K562 (cell line): ENCODE results near the gene C3. TPM values are rescaled to one million over a fixed set of nuclear protein-coding genes. Genes with fewer than 3 reads are reported as not detected.

Experiments used
- AFF4 ChIP-seq: sonication (generic); formaldehyde crosslinking; IDR thresholded peaks from 2 replicates; pipeline ENCODE4 v1.8.0; 2023; ENCODE audit warnings: mild to moderate bottlenecking, missing genetic modification reagents
- CEBPG ChIP-seq, 3 experiments: fragments of 200-800 bp in 1 of 3; sonication (Bioruptor generic) in 1 of 3; sonication (generic) in 1 of 3; formaldehyde crosslinking in 1 of 3; IDR thresholded peaks in 2 of 3; conservative IDR thresholded peaks in 1 of 3; 2 replicates each; pipeline versions ENCODE4 v1.6.1 to v1.8.0; 2016 to 2022; ENCODE audit warnings: missing compliant biosample characterization in 2 of 3, missing genetic modification characterization in 2 of 3, mild to moderate bottlenecking in 1 of 3, missing genetic modification reagents in 1 of 3
- CTCFL ChIP-seq: IDR thresholded peaks from 2 replicates; pipeline ENCODE4 v1.6.1; 2011; ENCODE audit warnings: borderline replicate concordance, low read depth, mild to moderate bottlenecking, moderate library complexity, low read length; ENCODE audit not compliant: insufficient read depth, poor library complexity, severe bottlenecking
- DACH1 ChIP-seq: fragments of 450-650 bp; IDR thresholded peaks from 2 replicates; pipeline ENCODE4 v1.6.1; 2018; ENCODE audit not compliant: partially characterized antibody
- EGR1 ChIP-seq: fragments of 450-650 bp; conservative IDR thresholded peaks from 2 replicates; pipeline ENCODE4 v1.6.1; 2017; ENCODE audit warnings: mild to moderate bottlenecking
- ELF4 ChIP-seq: fragments of 450-650 bp; formaldehyde crosslinking; IDR thresholded peaks from 2 replicates; pipeline ENCODE4 v1.4.0; 2022; ENCODE audit warnings: missing genetic modification characterization
- FIP1L1 ChIP-seq: fragments of 200-400 bp; formaldehyde crosslinking; IDR thresholded peaks from 2 replicates; pipeline ENCODE4 v1.6.1; 2018; ENCODE audit warnings: mild to moderate bottlenecking, low read depth, low read length; ENCODE audit not compliant: poor library complexity, severe bottlenecking
- FOXJ2 ChIP-seq: fragments of 200-800 bp; sonication (Bioruptor generic); IDR thresholded peaks from 2 replicates; pipeline ENCODE4 v1.6.1; 2016; ENCODE audit warnings: missing genetic modification characterization, missing compliant biosample characterization
- GABPB2 ChIP-seq: fragments of 250-450 bp; sonication (Bioruptor Pico); conservative IDR thresholded peaks from 2 replicates; pipeline ENCODE4 v1.5.1; 2021; ENCODE audit warnings: mild to moderate bottlenecking
- HMBOX1 ChIP-seq: sonication (generic); IDR thresholded peaks from 2 replicates; pipeline ENCODE4 v1.6.1; 2016
- MNT ChIP-seq, 2 experiments: fragments of 450-650 bp; conservative IDR thresholded peaks; 2 replicates each; pipeline ENCODE4 v1.6.1; 2017; ENCODE audit warnings: mild to moderate bottlenecking in 2 of 2, moderate library complexity in 2 of 2
- NCOA2 ChIP-seq, 2 experiments: fragments of 450-650 bp; IDR thresholded peaks; 2 replicates each; pipeline ENCODE4 v1.6.1; 2018; ENCODE audit warnings: mild to moderate bottlenecking in 2 of 2, moderate library complexity in 1 of 2; ENCODE audit not compliant: partially characterized antibody in 2 of 2
- NRF1 ChIP-seq, 2 experiments: fragments of 450-650 bp; IDR thresholded peaks in 1 of 2; conservative IDR thresholded peaks in 1 of 2; 2 replicates each; pipeline ENCODE4 v1.6.1; 2014; ENCODE audit warnings: mild to moderate bottlenecking in 2 of 2
- RNF2 ChIP-seq: sonication (generic); IDR thresholded peaks from 2 replicates; pipeline ENCODE4 v1.6.1; 2016
- SIN3B ChIP-seq: fragments of 450-650 bp; IDR thresholded peaks from 2 replicates; pipeline ENCODE4 v1.6.1; 2017; ENCODE audit warnings: low read depth, mild to moderate bottlenecking, moderate library complexity
- STAG1 ChIP-seq: sonication (generic); formaldehyde crosslinking; IDR thresholded peaks from 2 replicates; pipeline ENCODE4 v1.5.0; 2020; ENCODE audit warnings: missing genetic modification reagents, borderline replicate concordance
- SUPT5H ChIP-seq: fragments of 450-650 bp; IDR thresholded peaks from 2 replicates; pipeline ENCODE4 v1.6.1; 2016
- ZNF197 ChIP-seq: fragments of 200-800 bp; sonication (Bioruptor generic); IDR thresholded peaks from 2 replicates; pipeline ENCODE4 v1.6.1; 2016; ENCODE audit warnings: low read depth, missing genetic modification characterization, missing compliant biosample characterization
- polyA plus RNA-seq, 8 experiments: library from polyadenylated mRNA; depleted of rRNA in 4 of 8; stranded (reverse) in 5 of 8; unstranded in 3 of 8; fragments of >200 nt; fragmentation: Nextera tagmentation in 2 of 8; fragmentation: Illumina TruSeq in 1 of 8; extraction: Ambion mirVana in 2 of 8; extraction: Trizol in 1 of 8; gene quantifications; 2 replicates each; pipeline versions ENCODE4 v1.2.1 to v1.2.3, GENCODE V29; 2011 to 2014; ENCODE audit warnings: inconsistent platforms in 1 of 8, missing spikeins in 1 of 8
- total RNA-seq, 7 experiments: library from RNA; depleted of rRNA in 6 of 7; stranded (reverse); fragments of >200 nt in 6 of 7; fragmentation: Illumina TruSeq in 2 of 7; extraction: Trizol in 2 of 7; gene quantifications; 2 replicates each; pipeline versions ENCODE4 v1.2.1 to v1.2.3, GENCODE V29; 2011 to 2021; ENCODE audit warnings: low replicate concordance in 1 of 7

Gene C3
- total and polyA plus RNA-seq, 9 of the 15 experiments (the other 6 are each of a cell fraction or from before 2014, with no cell fraction given), result 0.59 to 10.6 (median 2.2) TPM

- TF ChIP-seq CTCFL (peak; percentile 62), FOXJ2 (tag) (no peak), MNT (conservative IDR thresholded peaks at IDR 0.05) (peak; percentile 31 to 35; a peak in 2 of 4 replicates), AFF4 (CRISPR knock-in tag) (no peak), EGR1 (no peak), DACH1 (peak; percentile 8), FIP1L1 (no peak), GABPB2 (CRISPR knock-in tag) (no peak), CEBPG (CRISPR knock-in tag; IDR thresholded peaks at IDR 0.05) (peak; percentile 72), CEBPG (tag; conservative IDR thresholded peaks at IDR 0.05 in 1 of 2, IDR thresholded peaks at IDR 0.05 in 1 of 2) (peak; percentile 52 to 78; a peak in 3 of 4 replicates), HMBOX1 (no peak), SUPT5H (peak; percentile 67; the same call in 1 of the 2 replicates), NRF1 (conservative IDR thresholded peaks at IDR 0.05 in 1 of 2, IDR thresholded peaks at IDR 0.05 in 1 of 2) (peak; percentile 44 to 60; a peak in 3 of 4 replicates), ZNF197 (CRISPR knock-in tag) (no peak), ELF4 (CRISPR knock-in tag) (no peak), SIN3B (0 out of 2 replicates have a peak, but pooled peaks have one; percentile 8), RNF2 (no peak), NCOA2 (IDR thresholded peaks at IDR 0.05; ENCODE audit: partially characterized antibody in 2 of 2) (no peak), STAG1 (peak; percentile 17; the same call in 1 of the 2 replicates)
Measured at GRCh38 chr19:6736169-6736916, 15.9 kb upstream of the C3 start (continued).
